Measurements from ENCODE around the gene SPINK9.

SPINK9 gene

DNA sequence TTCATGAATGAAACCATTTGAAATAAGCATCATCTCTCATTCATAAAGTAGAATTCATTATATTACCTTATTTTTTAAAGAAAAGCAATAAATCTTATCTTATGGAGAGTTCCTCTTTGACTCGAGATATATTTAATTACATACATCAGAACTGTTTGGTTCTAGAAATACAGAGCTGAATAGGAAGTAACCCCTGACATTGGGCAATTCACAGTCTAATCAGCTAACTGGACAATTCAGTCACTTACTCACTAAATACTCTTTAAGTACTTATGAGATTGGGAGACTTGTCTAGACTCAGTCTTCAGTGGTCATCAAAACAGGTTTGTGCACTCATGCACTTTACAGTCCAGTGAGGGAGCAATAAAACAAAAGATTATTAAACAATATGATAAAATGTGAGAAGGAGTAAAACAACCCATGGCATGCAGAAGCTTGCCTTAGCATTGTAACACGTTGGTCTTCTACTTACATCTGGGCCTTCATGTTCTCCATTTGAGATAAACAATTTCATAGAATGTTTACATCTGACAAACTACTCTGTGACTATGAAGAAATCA is 36.9 kb downstream of the SPINK9 start:
- Histone ChIP-seq H3K79me2 (ENCODE audit: low read length) (no peaks in the 10 kb centered on the region), H3K4me1 (ENCODE audit: low read length) (no peaks in the 10 kb centered on the region), H4K20me1 (ENCODE audit: insufficient read depth, low read length) (no peaks in the 10 kb centered on the region), H3K4me2 (ENCODE audit: low read length) (no peak overlapping the region), H3K27me3 (ENCODE audit: low read depth, low read length) (no peaks in the 10 kb centered on the region), H3K36me3 (replicated peaks; ENCODE audit: low read depth, low read length) (no peaks in the 10 kb centered on the region), H3K9ac (ENCODE audit: low read length) (no peak overlapping the region), H3K4me3 (ENCODE audit: low read length) (no peak overlapping the region), H2AFZ (ENCODE audit: low read depth, low read length) (no peak overlapping the region), H3K9me3 (ENCODE audit: insufficient read depth, low read length) (no peaks in the 10 kb centered on the region), H3K27ac (ENCODE audit: low read length) (no peak overlapping the region)
- no peak for TF ChIP-seq EZH2phosphoT487 (IDR thresholded peaks at IDR 0.05; ENCODE audit: low read depth)
- TF ChIP-seq, protein P1, sequence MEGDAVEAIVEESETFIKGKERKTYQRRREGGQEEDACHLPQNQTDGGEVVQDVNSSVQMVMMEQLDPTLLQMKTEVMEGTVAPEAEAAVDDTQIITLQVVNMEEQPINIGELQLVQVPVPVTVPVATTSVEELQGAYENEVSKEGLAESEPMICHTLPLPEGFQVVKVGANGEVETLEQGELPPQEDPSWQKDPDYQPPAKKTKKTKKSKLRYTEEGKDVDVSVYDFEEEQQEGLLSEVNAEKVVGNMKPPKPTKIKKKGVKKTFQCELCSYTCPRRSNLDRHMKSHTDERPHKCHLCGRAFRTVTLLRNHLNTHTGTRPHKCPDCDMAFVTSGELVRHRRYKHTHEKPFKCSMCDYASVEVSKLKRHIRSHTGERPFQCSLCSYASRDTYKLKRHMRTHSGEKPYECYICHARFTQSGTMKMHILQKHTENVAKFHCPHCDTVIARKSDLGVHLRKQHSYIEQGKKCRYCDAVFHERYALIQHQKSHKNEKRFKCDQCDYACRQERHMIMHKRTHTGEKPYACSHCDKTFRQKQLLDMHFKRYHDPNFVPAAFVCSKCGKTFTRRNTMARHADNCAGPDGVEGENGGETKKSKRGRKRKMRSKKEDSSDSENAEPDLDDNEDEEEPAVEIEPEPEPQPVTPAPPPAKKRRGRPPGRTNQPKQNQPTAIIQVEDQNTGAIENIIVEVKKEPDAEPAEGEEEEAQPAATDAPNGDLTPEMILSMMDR (IDR thresholded peaks at IDR 0.05; ENCODE audit: low read depth, low read length), result no peak

DNA sequence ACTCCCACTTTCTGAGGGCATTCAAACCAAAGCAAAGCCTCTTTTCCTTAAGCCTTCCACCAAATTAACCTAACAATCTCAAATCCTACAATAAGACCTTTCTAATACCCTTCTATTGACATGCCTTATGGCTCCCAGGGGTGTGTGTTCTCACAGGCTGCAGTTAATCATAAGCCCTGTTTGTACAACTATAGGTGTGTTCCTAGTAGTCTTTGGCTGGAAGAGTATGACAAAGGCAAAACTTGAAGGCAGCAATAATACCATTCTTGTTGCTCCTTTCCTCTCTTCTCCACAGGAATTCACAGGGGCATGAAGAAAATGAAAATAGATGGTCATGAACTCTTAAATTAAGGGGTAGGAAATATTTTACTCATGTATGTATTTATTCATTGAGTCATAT is 37.5 kb downstream of the SPINK9 start:
- Histone ChIP-seq H3K9me3 (ENCODE audit: insufficient read depth, low read length) (0 out of 2 replicates have a peak, but pooled peaks cover 1% of the 10 kb centered on the region), H3K9ac (ENCODE audit: low read length) (no peak overlapping the region), H4K20me1 (ENCODE audit: insufficient read depth, low read length) (no peaks in the 10 kb centered on the region), H3K36me3 (replicated peaks; ENCODE audit: low read depth, low read length) (peaks cover 3% of the 10 kb centered on the region), H3K4me2 (ENCODE audit: low read length) (no peak overlapping the region), H2AFZ (ENCODE audit: low read depth, low read length) (no peak overlapping the region), H3K4me3 (ENCODE audit: low read length) (no peak overlapping the region), H3K27me3 (ENCODE audit: low read depth, low read length) (no peaks in the 10 kb centered on the region), H3K4me1 (ENCODE audit: low read length) (no peaks in the 10 kb centered on the region), H3K27ac (ENCODE audit: low read length) (no peak overlapping the region), H3K79me2 (ENCODE audit: low read length) (no peaks in the 10 kb centered on the region)
- TF ChIP-seq, protein P1 (IDR thresholded peaks at IDR 0.05; ENCODE audit: low read depth, low read length), result no peak
- TF ChIP-seq EZH2phosphoT487 (IDR thresholded peaks at IDR 0.05; ENCODE audit: low read depth), result no peak

DNA sequence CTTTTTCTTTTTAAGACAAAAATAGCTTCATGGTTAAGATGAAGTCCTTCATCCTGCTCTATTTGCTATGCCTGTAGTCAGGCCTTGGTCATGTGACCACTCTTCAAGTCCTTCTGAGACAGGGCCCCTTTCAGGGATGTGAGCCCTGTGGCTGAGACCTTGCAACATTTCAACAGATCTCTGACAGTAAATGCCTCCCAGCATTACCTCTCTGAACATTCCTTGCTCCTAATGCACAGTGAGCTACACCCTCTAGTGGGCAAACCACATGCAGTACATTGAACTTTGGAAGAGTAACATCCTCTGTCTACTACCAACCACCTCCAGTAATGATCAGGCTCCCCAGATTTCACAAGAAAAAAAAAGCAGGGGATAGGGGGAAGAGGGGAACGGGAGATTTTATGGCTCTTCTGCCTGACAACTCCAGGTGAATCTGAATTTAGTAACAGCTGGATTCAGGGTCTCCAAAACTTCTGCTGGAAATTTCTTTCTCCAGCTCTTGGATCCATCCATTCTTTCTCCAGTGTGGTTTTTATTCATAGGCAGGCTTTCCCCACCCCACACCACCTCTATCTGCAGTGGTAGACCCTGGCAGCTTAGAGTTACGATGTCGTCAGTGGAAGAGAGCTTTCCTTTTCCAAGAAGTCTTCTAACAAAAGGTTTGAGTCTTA is 39.5 kb downstream of the SPINK9 start:
- Histone ChIP-seq H3K79me2 (ENCODE audit: low read length) (no peaks in the 10 kb centered on the region), H3K36me3 (replicated peaks; ENCODE audit: low read depth, low read length) (peaks cover 6% of the 10 kb centered on the region), H3K9ac (ENCODE audit: low read length) (no peak overlapping the region), H3K4me3 (ENCODE audit: low read length) (no peak overlapping the region), H4K20me1 (ENCODE audit: insufficient read depth, low read length) (no peaks in the 10 kb centered on the region), H3K27me3 (ENCODE audit: low read depth, low read length) (no peaks in the 10 kb centered on the region), H3K4me1 (ENCODE audit: low read length) (no peaks in the 10 kb centered on the region), H3K9me3 (ENCODE audit: insufficient read depth, low read length) (peaks cover 13% of the 10 kb centered on the region; the same call in 1 of the 2 replicates), H3K4me2 (ENCODE audit: low read length) (no peak overlapping the region), H3K27ac (ENCODE audit: low read length) (no peak overlapping the region), H2AFZ (ENCODE audit: low read depth, low read length) (no peak overlapping the region)
- TF ChIP-seq, protein P1 (IDR thresholded peaks at IDR 0.05; ENCODE audit: low read depth, low read length), result peak; percentile 76
- TF ChIP-seq EZH2phosphoT487 (IDR thresholded peaks at IDR 0.05; ENCODE audit: low read depth), result no peak

DNA sequence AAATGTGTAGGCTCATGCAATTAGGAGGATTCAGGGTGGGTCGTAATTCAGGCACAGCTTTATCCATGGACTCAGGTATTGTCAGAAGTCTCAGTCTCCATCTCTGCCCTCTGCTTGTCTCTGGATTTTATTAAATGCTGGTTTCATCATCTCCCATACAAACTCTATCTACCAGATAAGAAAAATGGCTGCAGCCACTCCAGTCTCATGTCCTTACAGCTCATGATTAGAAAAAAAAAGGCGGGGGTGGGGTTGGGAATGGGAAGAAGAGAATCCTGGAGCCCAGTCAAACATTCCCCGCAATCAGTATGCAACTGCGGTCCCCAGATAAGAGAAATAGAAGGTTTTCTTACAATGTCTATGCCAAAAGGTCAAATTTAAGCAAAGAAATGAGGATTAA is 40.8 kb downstream of the SPINK9 start:
- Histone ChIP-seq H3K4me3 (ENCODE audit: low read length) (no peak overlapping the region), H3K9ac (ENCODE audit: low read length) (no peak overlapping the region), H3K27ac (ENCODE audit: low read length) (no peak overlapping the region), H3K36me3 (replicated peaks; ENCODE audit: low read depth, low read length) (peaks cover 6% of the 10 kb centered on the region), H3K9me3 (ENCODE audit: insufficient read depth, low read length) (peaks cover 13% of the 10 kb centered on the region; the same call in 1 of the 2 replicates), H3K4me2 (ENCODE audit: low read length) (no peak overlapping the region), H2AFZ (ENCODE audit: low read depth, low read length) (no peak overlapping the region), H3K4me1 (ENCODE audit: low read length) (no peaks in the 10 kb centered on the region), H3K79me2 (ENCODE audit: low read length) (no peaks in the 10 kb centered on the region), H4K20me1 (ENCODE audit: insufficient read depth, low read length) (no peaks in the 10 kb centered on the region), H3K27me3 (ENCODE audit: low read depth, low read length) (no peaks in the 10 kb centered on the region)
- TF ChIP-seq, protein P1 (IDR thresholded peaks at IDR 0.05; ENCODE audit: low read depth, low read length), result no peak
- TF ChIP-seq EZH2phosphoT487 (IDR thresholded peaks at IDR 0.05; ENCODE audit: low read depth), result no peak
